ENCODE measurements around the gene CAMSAP1. TPM values are rescaled to one million over a fixed set of nuclear protein-coding genes. Genes with fewer than 3 reads are reported as not detected.
"Not testable (repeated sequence)": the region's sequence is repeated elsewhere in the genome, so short reads cannot be mapped to it uniquely, and the experiment has no call there.

CAMSAP1 gene
- total RNA-seq, 1 experiment from 2014 or later, result 14.5 TPM

DNA sequence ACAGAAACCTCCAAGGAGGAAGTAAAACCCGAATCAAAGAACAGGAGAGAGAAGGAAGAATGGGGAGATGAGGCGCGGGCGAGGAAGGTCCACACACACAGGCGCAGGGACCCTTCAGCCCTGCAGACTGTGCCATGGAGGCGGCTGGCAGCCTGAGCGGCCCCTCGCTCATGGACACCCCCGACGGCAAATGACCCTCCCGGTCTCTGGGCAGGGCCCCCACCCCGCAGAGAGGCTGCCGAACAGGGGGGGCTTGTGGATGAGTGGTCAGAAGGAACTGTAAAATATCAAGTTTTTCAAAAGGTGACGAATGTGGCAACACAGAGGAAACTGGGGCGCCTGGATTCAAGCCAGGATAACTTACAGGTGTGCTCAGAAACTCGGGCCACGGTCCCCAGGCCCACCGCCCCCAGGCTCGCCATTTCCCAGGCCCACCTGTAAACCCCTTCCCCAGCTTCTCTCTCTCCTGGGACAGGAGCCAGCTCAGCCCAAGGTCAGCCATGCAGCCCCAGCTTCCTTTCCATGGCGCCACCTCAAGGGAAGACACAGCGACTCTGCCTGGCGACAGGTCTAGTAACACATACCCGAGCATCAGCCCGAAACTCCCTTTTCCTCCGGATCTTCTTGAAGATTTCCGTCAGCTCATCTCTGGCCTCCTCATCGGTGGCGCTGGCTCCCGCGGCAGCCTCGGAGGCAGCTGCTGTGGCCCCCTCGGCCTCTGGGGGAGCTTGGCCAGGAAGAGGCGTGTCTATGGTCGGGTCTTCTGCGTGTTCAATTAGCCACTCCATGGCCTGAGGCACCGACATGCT, 37.3 kb upstream of the CAMSAP1 start:
- Histone ChIP-seq H3K4me3 (no peak overlapping the region), H3K9me3 (no peaks in the 10 kb centered on the region), H3K27me3 (no peaks in the 10 kb centered on the region), H3K36me3 (peaks cover 10% of the 10 kb centered on the region)
- no peak for DNase-seq

DNA sequence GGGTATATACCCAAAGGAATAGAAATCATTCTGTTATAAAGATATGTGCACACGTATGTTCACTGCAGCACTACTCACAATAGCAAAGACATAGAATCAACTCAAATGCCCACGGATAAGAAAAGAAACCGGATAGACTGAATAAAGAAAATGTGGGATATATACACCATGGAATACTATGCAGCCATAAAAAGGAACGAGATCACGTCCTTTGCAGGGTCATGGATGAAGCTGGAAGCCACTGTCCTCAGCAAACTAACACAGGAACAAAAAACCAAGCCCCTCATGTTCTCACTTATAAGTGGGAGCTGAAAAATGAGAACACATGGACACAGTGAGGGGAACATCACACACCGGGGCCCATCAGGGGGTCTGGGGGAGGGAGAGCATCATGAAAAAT, 36.3 kb upstream of the CAMSAP1 start:
- H3K4me3 ChIP-seq, H3K9me3 ChIP-seq, H3K27me3 ChIP-seq, DNase-seq: not testable (repeated sequence)
- peaks cover 11% of the 10 kb centered on the region for H3K36me3 ChIP-seq

DNA sequence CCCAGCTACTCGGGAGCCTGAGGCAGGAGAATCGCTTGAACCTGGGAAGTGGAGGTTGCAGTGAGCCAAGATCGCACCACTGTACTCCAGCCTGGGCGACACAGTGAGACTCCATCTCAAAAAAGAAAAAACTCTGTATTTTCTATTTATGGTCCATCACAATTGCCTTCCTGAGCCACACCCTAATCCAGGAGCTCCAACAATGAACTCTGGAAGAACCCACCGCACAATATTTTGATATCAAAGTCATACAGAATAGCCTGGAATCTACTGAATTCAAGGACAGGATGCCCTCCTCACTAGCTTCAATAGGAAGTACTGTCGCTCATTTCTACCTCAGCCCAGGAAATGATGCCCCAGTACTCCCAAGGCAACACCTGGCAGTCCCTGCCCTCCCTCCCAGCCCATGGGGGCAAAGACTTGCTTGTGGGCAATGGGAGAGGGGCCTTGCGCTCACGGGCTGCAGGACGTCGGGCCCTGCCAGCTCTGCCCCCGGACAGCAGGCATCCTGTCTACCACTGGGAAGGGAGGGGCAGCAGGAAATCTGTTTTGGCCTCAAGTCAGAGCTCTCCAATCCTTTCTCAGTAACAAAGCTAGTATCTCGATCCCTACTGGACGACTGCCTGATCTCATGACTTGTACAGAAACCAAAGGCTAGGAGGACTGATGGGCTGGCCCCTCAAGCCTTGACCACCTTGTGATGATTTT, 34.1 kb upstream of the CAMSAP1 start:
- Histone ChIP-seq H3K9me3 (no peaks in the 10 kb centered on the region), H3K27me3 (no peaks in the 10 kb centered on the region), H3K36me3 (peaks cover 18% of the 10 kb centered on the region), H3K4me3 (no peak overlapping the region)
- DNase-seq, result no peak

DNA sequence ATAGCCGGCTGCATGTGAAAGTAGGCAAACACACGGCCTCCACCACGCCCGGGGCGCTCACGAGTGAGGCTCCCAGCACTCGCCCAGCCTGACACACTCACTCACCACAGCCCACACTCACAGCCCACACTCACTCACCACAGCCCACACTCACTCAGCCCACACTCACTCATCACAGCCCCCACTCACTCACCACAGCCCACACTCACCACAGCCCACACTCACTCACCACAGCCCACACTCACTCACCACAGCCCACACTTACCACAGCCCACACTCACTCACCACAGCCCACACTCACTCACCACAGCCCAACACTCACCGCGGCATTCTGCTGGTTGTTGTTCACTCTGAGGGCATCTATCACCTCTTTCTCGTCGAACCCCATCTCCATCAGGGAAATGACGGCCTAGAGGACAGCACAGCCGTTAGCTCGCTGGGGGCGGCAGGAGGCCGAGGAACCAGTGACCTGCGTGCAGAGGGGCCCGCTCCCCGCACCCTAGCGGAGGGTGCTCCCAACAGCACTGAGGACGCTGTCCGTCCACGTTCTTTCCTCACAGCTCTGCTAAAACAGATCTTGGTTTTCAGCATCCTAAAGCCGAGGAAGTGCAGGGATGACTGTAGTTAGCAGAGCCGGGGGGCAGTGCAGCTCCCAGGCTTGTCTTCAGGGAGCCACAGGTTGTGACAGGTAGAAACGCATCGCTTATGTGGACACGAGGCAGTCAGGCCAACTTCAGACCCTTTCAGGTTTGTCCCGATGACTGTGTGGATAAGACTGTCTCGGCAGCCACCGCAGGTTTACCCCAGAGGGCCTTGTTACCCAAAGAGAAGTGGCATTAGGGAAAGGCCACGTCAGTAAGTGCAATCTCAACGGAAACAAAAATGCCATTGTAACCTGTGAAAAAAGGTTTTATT, 32.3 kb upstream of the CAMSAP1 start:
- peaks cover 15% of the 10 kb centered on the region for H3K36me3 ChIP-seq
- no peaks in the 10 kb centered on the region for H3K27me3 ChIP-seq
- no peak overlapping the region for H3K4me3 ChIP-seq
- no peak for DNase-seq
- no peaks in the 10 kb centered on the region for H3K9me3 ChIP-seq

DNA sequence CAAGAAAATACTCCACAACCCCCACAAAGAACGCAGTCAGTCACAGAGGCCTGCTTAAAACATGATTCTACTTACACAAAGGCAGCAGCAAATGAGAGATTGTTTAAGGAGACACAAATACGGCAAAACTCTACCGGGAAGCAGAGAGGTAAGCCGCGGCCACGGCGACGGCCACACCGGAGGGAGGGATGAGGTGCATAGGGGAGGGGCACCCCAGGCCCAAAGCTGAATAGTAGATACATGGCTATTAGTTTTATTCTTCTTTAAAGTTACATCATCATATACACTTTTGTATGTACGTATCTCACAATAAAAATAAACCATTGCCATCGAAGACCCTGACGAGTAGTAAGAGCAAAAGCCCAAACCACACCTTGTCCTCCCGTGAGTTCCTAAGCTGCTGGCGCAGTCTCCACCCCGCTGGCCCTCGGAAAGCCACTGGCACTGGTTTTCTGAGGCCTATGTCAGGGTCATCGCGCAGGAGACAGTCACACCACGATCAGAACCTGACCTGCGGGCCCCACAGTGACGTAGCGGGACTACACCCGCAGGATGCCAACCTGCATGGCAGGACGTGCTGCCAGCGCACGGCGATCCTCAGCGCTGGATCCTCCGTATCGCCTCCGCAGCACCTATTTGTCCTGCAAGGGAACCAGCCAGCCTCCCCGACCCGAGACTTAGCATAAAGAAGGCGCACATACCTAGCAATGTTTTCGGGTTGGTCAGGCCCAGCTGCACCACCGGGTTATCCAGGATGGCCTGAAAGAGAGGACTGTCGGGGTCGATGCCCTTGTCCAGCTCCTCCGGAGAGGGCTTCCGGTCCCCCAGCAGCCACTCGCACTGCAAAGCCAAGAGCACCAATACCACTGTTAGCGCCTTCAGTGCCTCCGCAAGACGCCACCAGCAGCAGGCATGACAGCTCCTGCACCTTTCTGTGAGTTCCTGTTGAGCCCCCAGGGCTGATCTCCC, 30.5 kb upstream of the CAMSAP1 start:
- Histone ChIP-seq H3K36me3 (peaks cover 12% of the 10 kb centered on the region), H3K4me3 (no peak overlapping the region), H3K27me3 (no peaks in the 10 kb centered on the region), H3K9me3 (no peaks in the 10 kb centered on the region)
- DNase-seq, result no peak

DNA sequence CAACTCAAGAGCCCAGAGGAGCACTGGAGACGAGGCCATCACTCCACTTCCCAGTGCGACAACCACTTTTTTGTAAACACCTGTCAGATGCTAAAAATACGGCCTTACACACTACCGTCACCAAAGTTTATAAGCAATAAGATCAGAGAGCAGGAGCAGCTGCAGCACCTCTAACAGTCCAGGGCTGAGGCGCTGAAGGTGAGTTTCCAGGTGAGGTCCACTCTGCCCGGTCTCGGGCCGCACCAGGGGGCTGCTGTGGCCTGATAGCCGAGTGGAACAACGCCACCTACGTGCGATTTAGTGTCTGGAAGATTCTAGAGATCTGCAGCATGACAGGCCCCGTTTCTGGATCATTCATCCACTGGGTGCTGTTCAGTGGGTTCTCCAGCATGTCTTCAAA, 25.8 kb upstream of the CAMSAP1 start:
- H3K27me3 ChIP-seq, result no peaks in the 10 kb centered on the region
- peaks cover 6% of the 10 kb centered on the region for H3K36me3 ChIP-seq
- no peak for DNase-seq
- H3K9me3 ChIP-seq, result no peaks in the 10 kb centered on the region
- H3K4me3 ChIP-seq, result no peak overlapping the region

DNA sequence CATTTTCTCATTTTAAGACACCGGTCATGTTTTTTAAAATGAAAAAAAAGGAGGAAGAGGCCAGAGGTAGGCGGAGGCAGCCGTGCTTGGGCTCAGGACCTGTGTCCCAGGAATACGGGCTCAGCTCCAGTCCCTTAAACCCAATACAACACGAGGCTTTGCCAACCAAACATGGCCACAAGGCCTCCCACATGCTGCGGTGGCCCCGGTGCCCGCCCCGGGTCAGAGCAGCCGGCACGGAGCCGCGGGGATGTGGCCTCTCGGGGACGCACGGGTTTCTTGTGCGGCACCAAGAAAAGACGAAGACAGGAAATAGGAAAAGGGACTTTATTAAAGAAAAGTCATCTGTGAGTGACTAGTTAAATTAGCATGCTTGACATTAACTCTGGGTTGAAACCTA, 25.3 kb upstream of the CAMSAP1 start:
- no peak for DNase-seq
- Histone ChIP-seq H3K4me3 (no peak overlapping the region), H3K36me3 (peaks cover 6% of the 10 kb centered on the region), H3K9me3 (no peaks in the 10 kb centered on the region), H3K27me3 (no peaks in the 10 kb centered on the region)

DNA sequence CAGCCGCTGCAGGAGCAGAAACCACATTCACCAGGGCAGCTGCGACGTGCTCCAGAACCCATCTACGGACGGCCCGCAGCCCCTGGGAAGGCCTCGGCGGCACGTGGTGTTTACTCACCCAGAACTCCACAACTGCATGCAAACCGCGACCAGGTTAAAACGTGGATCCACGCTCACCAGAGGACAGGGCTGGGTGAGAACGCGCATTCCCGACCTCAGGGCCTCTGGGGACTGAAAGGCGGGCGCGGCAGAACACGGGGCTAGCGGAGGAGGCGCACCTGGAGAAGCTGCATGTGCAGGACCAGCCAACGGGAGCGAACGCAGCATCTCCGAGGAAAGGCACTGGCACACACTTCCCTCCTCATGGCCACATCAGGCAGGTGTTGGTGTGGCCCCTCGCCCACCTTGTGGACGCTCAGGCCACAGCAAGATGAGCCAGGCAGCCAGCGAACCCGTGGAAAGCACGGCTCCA, 24.0 kb upstream of the CAMSAP1 start:
- Histone ChIP-seq H3K36me3 (peaks cover 2% of the 10 kb centered on the region; the same call in 1 of the 2 replicates), H3K4me3 (no peak overlapping the region), H3K27me3 (no peaks in the 10 kb centered on the region), H3K9me3 (no peaks in the 10 kb centered on the region)
- DNase-seq, result no peak

DNA sequence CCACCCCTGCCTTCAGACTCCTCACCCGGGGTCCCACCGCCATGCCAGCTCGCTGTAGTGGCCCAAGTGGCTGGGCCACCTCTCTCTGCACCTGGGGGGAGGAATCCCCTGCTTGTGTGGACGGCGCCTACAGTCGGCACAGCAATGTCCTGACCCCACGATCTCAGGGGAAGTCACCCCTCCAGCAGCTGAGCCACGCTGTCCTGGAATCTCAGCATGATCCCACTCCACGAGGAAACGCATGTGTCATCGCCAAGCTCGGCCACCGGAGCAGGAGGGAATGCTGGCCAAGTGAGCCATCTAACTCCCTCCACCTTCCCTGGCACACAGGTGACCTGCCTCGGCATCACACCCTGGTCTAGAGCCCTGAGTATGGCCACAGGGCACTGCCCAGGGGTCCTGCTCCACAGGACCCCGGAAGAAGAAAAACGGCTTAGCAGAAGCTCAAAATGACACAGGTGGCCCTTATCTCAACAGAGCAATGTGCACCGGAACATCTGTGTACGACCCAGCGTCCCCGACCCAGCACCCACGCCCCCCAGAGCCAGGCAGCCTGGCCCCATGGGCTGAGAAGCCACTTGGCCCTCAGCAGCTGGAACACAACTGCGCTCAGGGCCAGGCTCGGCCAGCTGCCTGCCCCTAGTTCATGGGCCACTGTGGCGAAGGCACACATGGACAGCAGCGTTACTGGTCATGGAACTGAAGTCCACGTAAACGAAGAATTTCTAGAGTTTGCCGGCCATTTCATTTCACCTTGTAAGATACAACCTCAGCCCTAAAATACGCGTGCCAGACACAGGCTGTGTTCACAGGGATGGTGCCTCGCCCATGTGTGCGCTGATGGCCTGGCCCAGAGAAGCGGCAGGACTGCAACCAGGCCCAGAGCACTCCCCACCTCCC, 23.4 kb upstream of the CAMSAP1 start:
- Histone ChIP-seq H3K4me3 (no peak overlapping the region), H3K36me3 (peaks cover 2% of the 10 kb centered on the region; the same call in 1 of the 2 replicates), H3K27me3 (no peaks in the 10 kb centered on the region), H3K9me3 (no peaks in the 10 kb centered on the region)
- no peak for DNase-seq

DNA sequence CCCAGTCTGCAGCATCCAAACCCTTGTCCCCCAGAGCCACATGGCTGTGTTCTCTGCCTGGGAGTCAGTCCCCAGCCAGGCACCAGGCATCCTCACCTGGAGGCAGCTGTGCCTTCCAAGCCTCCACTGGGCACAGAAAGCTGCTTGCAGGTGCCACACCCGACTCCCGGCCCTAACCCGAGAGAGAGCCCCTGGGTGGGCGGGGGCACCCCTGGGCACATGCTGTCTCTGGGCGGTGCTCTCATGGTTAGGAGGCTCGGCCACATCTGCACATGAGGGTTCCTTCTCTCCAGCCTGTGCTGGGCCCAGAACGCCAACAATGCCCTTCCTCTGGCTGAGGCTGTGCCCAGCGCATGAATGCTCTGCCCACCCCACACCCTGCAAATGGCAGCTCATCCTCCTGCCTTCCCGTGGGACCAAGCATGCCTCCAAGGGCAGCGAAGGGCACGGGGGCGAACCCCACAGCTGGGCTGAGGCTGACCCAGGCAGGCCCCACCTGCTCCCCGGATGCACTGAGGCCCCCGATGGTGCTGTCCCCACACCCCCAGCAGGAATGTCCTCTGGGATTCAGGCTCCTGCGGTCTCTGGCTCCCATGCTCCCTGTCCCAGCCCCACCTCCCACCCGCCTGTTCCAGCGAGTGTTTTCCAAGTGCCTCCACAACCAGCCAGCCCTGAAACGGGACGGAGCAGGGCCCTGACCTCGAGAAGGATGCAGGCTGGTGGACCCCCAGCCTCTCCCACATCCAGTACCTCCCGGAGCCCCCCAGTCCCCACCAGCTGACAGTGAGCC, 22.5 kb upstream of the CAMSAP1 start:
- Histone ChIP-seq H3K9me3 (no peaks in the 10 kb centered on the region), H3K4me3 (no peak overlapping the region), H3K36me3 (no peaks in the 10 kb centered on the region; the same call in 1 of the 2 replicates), H3K27me3 (no peaks in the 10 kb centered on the region)
- DNase-seq, result no peak

DNA sequence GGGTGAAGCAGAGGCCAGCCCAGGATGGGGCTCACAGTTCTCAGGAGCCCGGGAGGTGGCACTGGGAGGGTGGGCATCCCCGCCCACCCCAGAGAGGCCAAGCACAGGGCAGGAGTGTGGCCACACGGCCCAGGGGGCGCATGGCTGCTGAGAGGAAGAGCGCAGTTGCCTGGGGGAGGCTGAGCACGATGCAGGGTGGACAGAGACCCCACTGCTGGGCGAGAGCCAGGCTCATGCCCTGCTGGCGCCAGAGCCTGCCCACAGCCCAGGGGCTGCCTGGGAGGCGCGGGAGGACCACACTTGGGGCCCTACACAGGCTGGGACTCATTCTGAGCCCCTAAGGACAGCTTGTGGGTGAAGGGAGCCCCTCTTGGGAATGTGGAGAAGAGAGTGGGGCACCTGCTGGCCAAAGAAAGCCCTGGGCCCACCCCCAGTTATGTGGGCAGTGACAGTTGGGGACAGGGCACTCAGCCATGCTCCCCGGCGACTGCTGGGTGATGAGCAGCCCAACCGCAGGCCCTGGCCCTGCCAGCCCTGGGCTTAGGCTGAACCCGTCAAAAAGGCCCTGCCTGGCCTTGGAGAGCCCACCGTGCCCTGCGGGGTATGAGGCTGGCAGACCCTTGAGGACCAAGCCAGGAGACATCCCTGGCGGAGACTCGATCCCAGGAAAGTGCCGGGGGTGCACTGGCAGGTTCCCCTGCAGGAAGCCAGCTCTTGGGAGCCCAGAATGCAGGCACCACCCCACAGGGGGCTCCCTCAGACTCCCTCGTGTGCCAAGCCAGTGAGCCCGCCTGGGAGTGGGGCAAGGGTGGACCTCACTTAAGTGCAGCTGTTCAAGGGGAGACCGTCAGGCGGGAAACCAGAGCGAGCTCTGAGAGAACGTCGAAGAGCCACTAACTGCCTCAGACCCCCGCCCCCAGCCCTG, 21.6 kb upstream of the CAMSAP1 start:
- Histone ChIP-seq H3K9me3 (no peaks in the 10 kb centered on the region), H3K4me3 (no peak overlapping the region), H3K27me3 (no peaks in the 10 kb centered on the region), H3K36me3 (no peaks in the 10 kb centered on the region; the same call in 1 of the 2 replicates)
- DNase-seq, result no peak

DNA sequence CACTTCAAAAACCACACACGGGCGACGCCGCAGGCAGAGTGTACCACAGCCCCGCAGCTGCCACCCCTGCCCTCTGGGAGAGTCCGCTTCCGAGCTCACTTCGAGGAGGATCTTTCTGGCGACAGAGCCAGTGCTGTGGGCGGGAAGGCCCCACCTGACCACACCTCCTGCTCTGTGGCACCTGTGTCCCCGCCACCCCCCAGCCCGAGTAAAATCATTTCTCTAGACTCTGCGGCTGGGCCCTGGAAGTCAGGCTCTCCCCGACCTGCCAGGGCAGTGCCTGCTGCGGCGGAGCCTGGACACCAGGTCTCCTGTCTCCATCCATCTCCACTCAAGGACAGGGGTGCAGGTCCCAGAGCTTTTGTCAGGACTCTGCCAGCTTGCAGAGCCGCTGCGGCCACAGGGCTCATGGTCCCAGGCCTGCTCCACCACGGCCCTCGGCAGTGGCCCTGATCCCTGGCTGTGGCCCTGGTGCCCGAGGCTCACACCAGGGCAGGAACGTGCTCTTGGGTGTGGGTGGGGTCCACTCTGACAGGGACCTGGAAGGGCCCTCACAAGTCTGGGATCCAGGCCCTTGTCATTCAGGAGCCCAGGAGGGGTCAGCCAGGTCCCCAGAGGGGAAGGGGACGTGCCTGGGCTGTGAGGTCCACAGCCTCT, 20.9 kb upstream of the CAMSAP1 start:
- Histone ChIP-seq H3K36me3 (no peaks in the 10 kb centered on the region; the same call in 1 of the 2 replicates), H3K9me3 (no peaks in the 10 kb centered on the region), H3K4me3 (no peak overlapping the region), H3K27me3 (no peaks in the 10 kb centered on the region)
- DNase-seq, result no peak

All from MG63 (cell line).